Panc1 (cell line): Measurements from ENCODE around the gene CGA. TPM values are rescaled to one million over a fixed set of nuclear protein-coding genes. Genes with fewer than 3 reads are reported as not detected.

ENCODE experiments used
- ATAC-seq: fragments of 200-7000 bp; cut with Tn5 transposase; 2 replicates; pipeline ENCODE4 v1.9.1; 2020; ENCODE audit warnings: mild to moderate bottlenecking, moderate library complexity
- BruUV-seq: library from RNA; stranded (reverse); fragments of 400-500 nt; replicated peaks from 2 replicates; lab custom pipeline; 2021; lab: Mats Ljungman, UMichigan
- CTCF ChIA-PET: fragments of 300-600 bp; sonication (Branson Sonifier 250); formaldehyde crosslinking; loops from one replicate; lab custom pipeline; 2022; ENCODE audit warnings: antibody characterized with exemption; lab: Charles Lee
- POLR2A ChIA-PET: fragments of 300-600 bp; sonication (Branson Sonifier 250); formaldehyde crosslinking; loops from one replicate; lab custom pipeline; 2022; ENCODE audit warnings: antibody characterized with exemption; lab: Charles Lee
- DNase-seq: peaks from one replicate; pipeline ENCODE4 v3.0.0-alpha.2; 2010; ENCODE audit warnings: low read depth, low spot score
- H3K27ac ChIP-seq: 2 replicates; pipeline ENCODE4 v1.5.1; 2011; ENCODE audit warnings: mild to moderate bottlenecking, low read length, inconsistent platforms
- H3K27me3 ChIP-seq: fragments of 200-500 bp; sonication (Bioruptor generic); 2 replicates; pipeline ENCODE4 v1.6.0; 2014; ENCODE audit warnings: low read length, inconsistent platforms; ENCODE audit not compliant: control insufficient read depth, insufficient read depth
- H3K36me3 ChIP-seq: fragments of 200-500 bp; sonication (Bioruptor generic); 2 replicates; pipeline ENCODE4 v1.5.1; 2014; ENCODE audit warnings: inconsistent platforms, mild to moderate bottlenecking, low read length, moderate library complexity; ENCODE audit not compliant: control insufficient read depth, insufficient read depth
- H3K4me1 ChIP-seq: 2 replicates; pipeline ENCODE4 v1.5.1; 2011; ENCODE audit warnings: inconsistent platforms, mild to moderate bottlenecking, low read length, moderate library complexity; ENCODE audit not compliant: control insufficient read depth, insufficient read depth
- H3K4me3 ChIP-seq, 2 experiments: 2 replicates each; pipeline ENCODE4 v1.5.1; 2011 to 2012; ENCODE audit warnings: low read depth in 2 of 2, low read length in 2 of 2, mild to moderate bottlenecking in 2 of 2, inconsistent platforms in 1 of 2, moderate library complexity in 1 of 2
- H3K9me3 ChIP-seq: fragments of 200-500 bp; sonication (Bioruptor generic); 2 replicates; pipeline ENCODE4 v1.5.1; 2014; ENCODE audit warnings: low read depth, mild to moderate bottlenecking, inconsistent platforms, low read length, moderate library complexity; ENCODE audit not compliant: control insufficient read depth, insufficient read depth
- POLR2AphosphoS5 ChIP-seq: IDR thresholded peaks from 2 replicates; pipeline ENCODE4 v1.6.1; 2012; ENCODE audit warnings: mild to moderate bottlenecking, low read depth, low read length, moderate library complexity
- SIN3A ChIP-seq: IDR thresholded peaks from 2 replicates; pipeline ENCODE4 v1.6.1; 2012; ENCODE audit warnings: low read depth, mild to moderate bottlenecking, low read length, moderate library complexity, borderline replicate concordance; ENCODE audit not compliant: insufficient read depth
- TCF7L2 ChIP-seq: IDR thresholded peaks from 2 replicates; pipeline ENCODE4 v1.6.1; 2011; ENCODE audit warnings: mild to moderate bottlenecking, low read depth, low read length, inconsistent platforms
- in situ Hi-C: cut with HindIII; loops from 2 replicates; pipeline ENCODE4 v1.10.0; 2016; ENCODE audit warnings: low sequenced_read_pairs, low pct_unique_long_range_greater_than_20kb
- intact Hi-C: fragments of 100-400 bp; cut with micrococcal nuclease; formaldehyde crosslinking; loops from one replicate; pipeline ENCODE4 v1.10.0; 2022; ENCODE audit not compliant: unreplicated experiment
- total RNA-seq: library from RNA; stranded (reverse); gene quantifications from one replicate; pipeline ENCODE4 v1.2.1, GENCODE V29; 2021; ENCODE audit not compliant: unreplicated experiment
- TF ChIP-seq, protein P1 (sequence below): fragments of 450-650 bp; IDR thresholded peaks from 2 replicates; pipeline ENCODE4 v1.5.1; 2017; ENCODE audit warnings: mild to moderate bottlenecking
- TF ChIP-seq, protein P2 (sequence below), 2 experiments: IDR thresholded peaks; 2 replicates each; pipeline ENCODE4 v1.6.1; 2011 to 2012; ENCODE audit warnings: low read depth in 2 of 2, control low read depth in 1 of 2, low read length in 1 of 2, mild to moderate bottlenecking in 1 of 2, moderate library complexity in 1 of 2; ENCODE audit not compliant: insufficient read depth in 1 of 2

CGA gene
- total RNA-seq, 1 experiment from 2014 or later = not detected

DNA sequence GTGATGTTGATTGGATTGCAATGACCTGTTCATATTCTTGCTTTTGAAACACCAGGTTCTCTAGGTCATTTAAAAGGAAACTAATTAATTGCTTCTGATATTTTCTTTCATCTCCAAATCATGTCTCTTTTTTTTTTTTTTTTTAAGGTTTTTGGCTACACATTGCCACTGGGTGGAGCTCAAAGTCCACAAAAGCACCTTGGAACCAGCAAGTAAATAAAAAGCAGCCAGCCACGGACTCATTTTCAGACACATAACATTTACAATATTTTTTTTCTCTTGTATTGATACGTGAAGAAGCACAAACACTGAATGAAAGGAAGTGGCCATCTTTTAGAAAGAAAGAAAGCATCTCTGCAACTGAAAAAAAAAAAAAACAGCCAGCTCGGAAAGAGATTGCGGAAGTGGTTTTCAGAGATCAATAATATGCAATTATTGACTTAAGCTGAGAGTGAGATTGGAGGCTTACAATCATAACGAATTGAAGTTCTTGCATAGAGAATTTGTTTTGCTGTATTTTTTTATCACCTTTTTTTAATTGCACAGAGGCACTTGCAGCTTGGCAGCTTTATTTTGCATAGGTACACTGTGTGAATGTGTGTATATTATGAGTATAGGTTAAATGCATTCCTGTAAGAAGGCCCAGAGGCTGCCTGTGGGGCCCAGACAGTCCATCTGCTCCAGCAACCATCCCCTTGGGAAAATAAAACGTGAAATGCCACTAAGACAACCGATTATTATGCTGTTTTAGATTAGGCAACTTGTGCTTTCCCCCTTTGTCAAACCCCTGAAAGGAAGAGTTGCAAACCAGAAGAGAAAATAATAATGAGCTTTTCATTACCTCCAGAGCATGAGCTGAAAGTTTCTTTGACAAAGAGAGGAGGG, 28.2 kb downstream of the CGA start:
- BruUV-seq = no TSS peak
- Histone ChIP-seq H3K27me3 (peaks cover 11% of the 10 kb centered on the region; the same call in 1 of the 2 replicates), H3K36me3 (no peaks in the 10 kb centered on the region), H3K4me3 (no peak overlapping the region), H3K27ac (no peak overlapping the region), H3K4me1 (no peaks in the 10 kb centered on the region), H3K9me3 (no peaks in the 10 kb centered on the region)
- POLR2A ChIA-PET = no interaction called here
- intact Hi-C loops (loop anchor here (5.0 kb wide), 1 partner anchor 326 kb away; no protein-coding TSS in a partner anchor), in situ Hi-C loops (no loop called here)
- TF ChIP-seq, protein P1, sequence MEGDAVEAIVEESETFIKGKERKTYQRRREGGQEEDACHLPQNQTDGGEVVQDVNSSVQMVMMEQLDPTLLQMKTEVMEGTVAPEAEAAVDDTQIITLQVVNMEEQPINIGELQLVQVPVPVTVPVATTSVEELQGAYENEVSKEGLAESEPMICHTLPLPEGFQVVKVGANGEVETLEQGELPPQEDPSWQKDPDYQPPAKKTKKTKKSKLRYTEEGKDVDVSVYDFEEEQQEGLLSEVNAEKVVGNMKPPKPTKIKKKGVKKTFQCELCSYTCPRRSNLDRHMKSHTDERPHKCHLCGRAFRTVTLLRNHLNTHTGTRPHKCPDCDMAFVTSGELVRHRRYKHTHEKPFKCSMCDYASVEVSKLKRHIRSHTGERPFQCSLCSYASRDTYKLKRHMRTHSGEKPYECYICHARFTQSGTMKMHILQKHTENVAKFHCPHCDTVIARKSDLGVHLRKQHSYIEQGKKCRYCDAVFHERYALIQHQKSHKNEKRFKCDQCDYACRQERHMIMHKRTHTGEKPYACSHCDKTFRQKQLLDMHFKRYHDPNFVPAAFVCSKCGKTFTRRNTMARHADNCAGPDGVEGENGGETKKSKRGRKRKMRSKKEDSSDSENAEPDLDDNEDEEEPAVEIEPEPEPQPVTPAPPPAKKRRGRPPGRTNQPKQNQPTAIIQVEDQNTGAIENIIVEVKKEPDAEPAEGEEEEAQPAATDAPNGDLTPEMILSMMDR = peak; percentile 68; the same call in 1 of the 2 replicates
- TF ChIP-seq POLR2AphosphoS5 = no peak
- CTCF ChIA-PET = interaction anchor here (0.6 to 1.4 kb wide), 8 partner anchors 12 to 936 kb away, joined by 3 to 17 read pairs (median 7); no protein-coding TSS in a partner anchor
- no peak for ATAC-seq
- DNase-seq = peak; percentile 30

DNA sequence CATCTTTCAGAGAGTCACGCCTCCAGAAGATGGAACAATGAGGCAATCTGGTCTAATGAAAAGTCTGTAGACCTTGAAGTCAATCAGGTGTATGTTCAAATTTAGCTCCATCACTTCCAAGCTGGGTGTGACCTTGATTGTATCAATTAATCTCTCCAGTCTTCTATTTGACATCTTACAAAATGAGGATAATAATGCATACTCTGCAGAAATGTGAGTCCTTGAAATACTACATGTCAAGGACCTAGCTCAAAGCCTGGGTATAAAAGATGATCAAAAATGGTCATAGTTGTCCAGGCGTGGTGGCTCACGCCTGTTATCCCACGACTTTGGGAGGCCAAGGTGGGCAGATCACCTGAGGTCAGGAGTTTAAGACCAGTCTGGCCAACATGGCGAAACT, 29.8 kb downstream of the CGA start:
- BruUV-seq = no TSS peak
- CTCF ChIA-PET = interaction anchor here (0.7 kb wide), 2 partner anchors 39 to 142 kb away, joined by 3 to 5 read pairs; no protein-coding TSS in a partner anchor
- ATAC-seq = no peak
- intact Hi-C loops = loop anchor here (5.0 kb wide), 1 partner anchor 327 kb away; no protein-coding TSS in a partner anchor
- Histone ChIP-seq H3K27ac (no peak overlapping the region), H3K4me3 (no peak overlapping the region), H3K27me3 (peaks cover 8% of the 10 kb centered on the region; the same call in 1 of the 2 replicates), H3K36me3 (no peaks in the 10 kb centered on the region), H3K4me1 (no peaks in the 10 kb centered on the region), H3K9me3 (no peaks in the 10 kb centered on the region)
- TF ChIP-seq POLR2AphosphoS5 = no peak
- no peak for TF ChIP-seq SIN3A
- TF ChIP-seq, protein P2, sequence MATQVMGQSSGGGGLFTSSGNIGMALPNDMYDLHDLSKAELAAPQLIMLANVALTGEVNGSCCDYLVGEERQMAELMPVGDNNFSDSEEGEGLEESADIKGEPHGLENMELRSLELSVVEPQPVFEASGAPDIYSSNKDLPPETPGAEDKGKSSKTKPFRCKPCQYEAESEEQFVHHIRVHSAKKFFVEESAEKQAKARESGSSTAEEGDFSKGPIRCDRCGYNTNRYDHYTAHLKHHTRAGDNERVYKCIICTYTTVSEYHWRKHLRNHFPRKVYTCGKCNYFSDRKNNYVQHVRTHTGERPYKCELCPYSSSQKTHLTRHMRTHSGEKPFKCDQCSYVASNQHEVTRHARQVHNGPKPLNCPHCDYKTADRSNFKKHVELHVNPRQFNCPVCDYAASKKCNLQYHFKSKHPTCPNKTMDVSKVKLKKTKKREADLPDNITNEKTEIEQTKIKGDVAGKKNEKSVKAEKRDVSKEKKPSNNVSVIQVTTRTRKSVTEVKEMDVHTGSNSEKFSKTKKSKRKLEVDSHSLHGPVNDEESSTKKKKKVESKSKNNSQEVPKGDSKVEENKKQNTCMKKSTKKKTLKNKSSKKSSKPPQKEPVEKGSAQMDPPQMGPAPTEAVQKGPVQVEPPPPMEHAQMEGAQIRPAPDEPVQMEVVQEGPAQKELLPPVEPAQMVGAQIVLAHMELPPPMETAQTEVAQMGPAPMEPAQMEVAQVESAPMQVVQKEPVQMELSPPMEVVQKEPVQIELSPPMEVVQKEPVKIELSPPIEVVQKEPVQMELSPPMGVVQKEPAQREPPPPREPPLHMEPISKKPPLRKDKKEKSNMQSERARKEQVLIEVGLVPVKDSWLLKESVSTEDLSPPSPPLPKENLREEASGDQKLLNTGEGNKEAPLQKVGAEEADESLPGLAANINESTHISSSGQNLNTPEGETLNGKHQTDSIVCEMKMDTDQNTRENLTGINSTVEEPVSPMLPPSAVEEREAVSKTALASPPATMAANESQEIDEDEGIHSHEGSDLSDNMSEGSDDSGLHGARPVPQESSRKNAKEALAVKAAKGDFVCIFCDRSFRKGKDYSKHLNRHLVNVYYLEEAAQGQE (IDR thresholded peaks at IDR 0.05; ENCODE audit: insufficient read depth in 1 of 2, low read depth in 2 of 2, low read length in 1 of 2) = no peak
- TF ChIP-seq TCF7L2 = no peak
- TF ChIP-seq, protein P1 = no peak
- in situ Hi-C loops = no loop called here
- DNase-seq = no peak
- POLR2A ChIA-PET = no interaction called here
